Mammary epithelial cell (primary cell): ENCODE results near the gene TOR3A.

Source experiments
- CTCF ChIP-seq, 2 donors: IDR thresholded peaks in 1 of 2; conservative IDR thresholded peaks in 1 of 2; 2 replicates each; pipeline ENCODE4 v1.5.1; 2011 to 2012; ENCODE audit warnings: inconsistent platforms in 2 of 2, low read length in 2 of 2, mild to moderate bottlenecking in 2 of 2, control low read depth in 1 of 2, low read depth in 1 of 2; ENCODE audit not compliant: insufficient read depth in 1 of 2; ENCODE audit errors: extremely low read depth in 1 of 2
- EZH2 ChIP-seq: IDR thresholded peaks from 2 replicates; pipeline ENCODE4 v1.6.1; 2012; ENCODE audit warnings: low read length, inconsistent platforms, borderline replicate concordance

GRCh38 chr1:179119513-179119912 lies 37.6 kb downstream of the TOR3A start:
- TF ChIP-seq CTCF (conservative IDR thresholded peaks at IDR 0.05 in 1 of 2, IDR thresholded peaks at IDR 0.05 in 1 of 2; ENCODE audit: extremely low read depth in 1 of 2, insufficient read depth in 1 of 2, low read depth in 1 of 2, low read length in 2 of 2) (no peak), EZH2 (no peak)
